Karpas-422 (cell line): ENCODE measurements around the gene TMEM184C. TPM values are rescaled to one million over a fixed set of nuclear protein-coding genes. Genes with fewer than 3 reads are reported as not detected.

Experiments
- DNase-seq: peaks from one replicate; pipeline ENCODE4 v3.0.0-alpha.2; 2015
- H2AFZ ChIP-seq: fragments of 200-600 bp; sonication (generic); 2 replicates; pipeline ENCODE4 v1.6.1; 2014; ENCODE audit warnings: antibody characterized with exemption, low read length, mixed read lengths
- H3K27ac ChIP-seq: fragments of 200-600 bp; sonication (generic); 2 replicates; pipeline ENCODE4 v1.5.1; 2014; ENCODE audit warnings: mild to moderate bottlenecking, low read length, moderate library complexity
- H3K27me3 ChIP-seq: fragments of 200-600 bp; sonication (generic); 2 replicates; pipeline ENCODE4 v1.6.1; 2014; ENCODE audit warnings: low read length, mixed read lengths
- H3K36me3 ChIP-seq: fragments of 200-600 bp; sonication (generic); 2 replicates; pipeline ENCODE4 v1.6.1; 2014; ENCODE audit warnings: low read length, mixed read lengths; ENCODE audit not compliant: insufficient read depth
- H3K4me1 ChIP-seq: fragments of 200-600 bp; sonication (generic); 2 replicates; pipeline ENCODE4 v1.6.1; 2014; ENCODE audit warnings: mild to moderate bottlenecking, low read length, mixed read lengths
- H3K4me2 ChIP-seq: fragments of 200-600 bp; sonication (generic); 2 replicates; pipeline ENCODE4 v1.6.1; 2014; ENCODE audit warnings: low read length, low read depth, mild to moderate bottlenecking; ENCODE audit not compliant: poor library complexity, severe bottlenecking
- H3K4me3 ChIP-seq: fragments of 200-600 bp; sonication (generic); 2 replicates; pipeline ENCODE4 v1.5.1; 2014; ENCODE audit warnings: mild to moderate bottlenecking, antibody characterized with exemption, low read length, mixed read lengths
- H3K79me2 ChIP-seq: fragments of 200-600 bp; sonication (generic); 2 replicates; pipeline ENCODE4 v1.6.1; 2014; ENCODE audit warnings: mild to moderate bottlenecking, low read length, mixed read lengths
- H3K9ac ChIP-seq: fragments of 200-600 bp; sonication (generic); 2 replicates; pipeline ENCODE4 v1.6.0; 2014; ENCODE audit warnings: low read length
- H3K9me2 ChIP-seq: fragments of 200-600 bp; sonication (generic), shearing (Covaris generic); replicated peaks from 2 replicates; pipeline ENCODE4 v1.6.0; 2014; ENCODE audit warnings: mild to moderate bottlenecking, low read length, moderate library complexity; ENCODE audit not compliant: insufficient read depth
- H3K9me3 ChIP-seq: fragments of 300-700, 200-600 bp; sonication (generic); 2 replicates; pipeline ENCODE4 v1.6.1; 2014; ENCODE audit warnings: low read length, mixed read lengths
- H4K20me1 ChIP-seq: fragments of 200-600 bp; sonication (generic); 2 replicates; pipeline ENCODE4 v1.6.1; 2014; ENCODE audit warnings: mild to moderate bottlenecking, antibody characterized with exemption, low read length, low read depth; ENCODE audit not compliant: insufficient read depth
- total RNA-seq: library from RNA; depleted of rRNA; stranded (reverse); fragments of >200 nt; shearing (Covaris generic); gene quantifications from 2 replicates; pipeline ENCODE4 v1.2.3, GENCODE V29; 2014; ENCODE audit warnings: low replicate concordance

The TMEM184C gene
- total RNA-seq, 1 experiment from 2014 or later = 47.0 TPM

GRCh38 chr4:147678796-147679549, 61.8 kb downstream of the TMEM184C start:
- Histone ChIP-seq H3K27me3 (no peaks in the 10 kb centered on the region), H3K9me3 (no peaks in the 10 kb centered on the region), H3K79me2 (peaks cover 89% of the 10 kb centered on the region), H4K20me1 (no peaks in the 10 kb centered on the region), H3K9me2 (no peaks in the 10 kb centered on the region), H3K4me1 (peaks cover 9% of the 10 kb centered on the region), H3K27ac (no peak overlapping the region), H2AFZ (no peak overlapping the region), H3K4me2 (no peak overlapping the region), H3K4me3 (no peak overlapping the region), H3K9ac (no peak overlapping the region), H3K36me3 (peaks cover 30% of the 10 kb centered on the region)
- peak; percentile 54 for DNase-seq

GRCh38 chr4:147682755-147683154, 65.6 kb downstream of the TMEM184C start:
- peak overlapping the region; percentile 88 for H3K9ac ChIP-seq
- H3K9me2 ChIP-seq = no peaks in the 10 kb centered on the region
- H3K27ac ChIP-seq = no peak overlapping the region
- no peaks in the 10 kb centered on the region for H4K20me1 ChIP-seq
- H3K79me2 ChIP-seq = peaks cover 59% of the 10 kb centered on the region
- no peak for DNase-seq
- peak overlapping the region; percentile 74 for H3K4me3 ChIP-seq
- H3K4me1 ChIP-seq = peaks cover 19% of the 10 kb centered on the region
- peaks cover 19% of the 10 kb centered on the region for H3K36me3 ChIP-seq
- H2AFZ ChIP-seq = no peak overlapping the region
- no peaks in the 10 kb centered on the region for H3K9me3 ChIP-seq
- peak overlapping the region; percentile 79 for H3K4me2 ChIP-seq
- no peaks in the 10 kb centered on the region for H3K27me3 ChIP-seq

DNA sequence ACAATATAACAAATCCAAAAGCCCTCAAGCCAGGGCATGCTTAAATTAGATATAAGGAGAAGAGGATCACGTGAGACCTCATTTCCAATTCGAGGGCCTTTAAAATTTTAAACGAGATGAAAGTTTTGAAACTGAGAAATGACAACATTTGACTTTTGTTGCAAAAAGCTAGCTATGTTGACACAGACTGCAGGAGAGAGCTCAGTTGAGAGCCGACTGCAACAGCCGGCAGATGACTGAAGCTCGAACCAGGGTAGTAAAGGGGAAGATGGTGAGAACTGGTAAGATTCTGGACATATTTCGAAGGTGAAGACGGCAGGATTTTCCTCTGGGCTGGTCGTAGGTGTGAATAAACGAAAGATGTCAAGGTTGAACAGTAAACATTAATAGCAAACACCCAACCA, 66.0 kb downstream of the TMEM184C start:
- H3K79me2 ChIP-seq = peaks cover 55% of the 10 kb centered on the region
- H4K20me1 ChIP-seq = no peaks in the 10 kb centered on the region
- no peaks in the 10 kb centered on the region for H3K9me3 ChIP-seq
- peak; percentile 71 for DNase-seq
- H2AFZ ChIP-seq = no peak overlapping the region
- H3K27ac ChIP-seq = peak overlapping the region; percentile 44; the same call in 1 of the 2 replicates
- H3K4me1 ChIP-seq = peaks cover 19% of the 10 kb centered on the region
- peak overlapping the region; percentile 88 for H3K9ac ChIP-seq
- H3K9me2 ChIP-seq = no peaks in the 10 kb centered on the region
- H3K36me3 ChIP-seq = peaks cover 14% of the 10 kb centered on the region
- no peaks in the 10 kb centered on the region for H3K27me3 ChIP-seq
- peak overlapping the region; percentile 74 for H3K4me3 ChIP-seq
- peak overlapping the region; percentile 79 for H3K4me2 ChIP-seq

GRCh38 chr4:147683717-147684700, 66.8 kb downstream of the TMEM184C start, which contains the start of gene PRMT9:
Gene PRMT9, minus strand, starts transcription at chr4:147684163. Its CDS starts 176 bp downstream, at chr4:147683987.
- peak within 1 kb of the TSS; percentile 71 for H2AFZ ChIP-seq
- H3K36me3 ChIP-seq = peaks cover 6% of the 10 kb centered on the region
- no peaks in the 10 kb centered on the region for H3K27me3 ChIP-seq
- H3K4me2 ChIP-seq = peak within 1 kb of the TSS; percentile 79
- H4K20me1 ChIP-seq = no peaks in the 10 kb centered on the region
- H3K9me2 ChIP-seq = no peaks in the 10 kb centered on the region
- peaks cover 19% of the 10 kb centered on the region for H3K4me1 ChIP-seq
- H3K27ac ChIP-seq = peak within 1 kb of the TSS; percentile 44
- peak within 1 kb of the TSS; percentile 88 for H3K9ac ChIP-seq
- peak; percentile 98 for DNase-seq
- no peaks in the 10 kb centered on the region for H3K9me3 ChIP-seq
- peak within 1 kb of the TSS; percentile 74 for H3K4me3 ChIP-seq
- H3K79me2 ChIP-seq = peaks cover 47% of the 10 kb centered on the region

- no peaks in the 10 kb centered on the region for H3K36me3 ChIP-seq
- no peak overlapping the region for H3K27ac ChIP-seq
- H3K79me2 ChIP-seq = no peaks in the 10 kb centered on the region
- H3K9me3 ChIP-seq = no peaks in the 10 kb centered on the region
- peaks cover 10% of the 10 kb centered on the region for H3K4me1 ChIP-seq
- H3K4me2 ChIP-seq = no peak overlapping the region
- no peaks in the 10 kb centered on the region for H3K9me2 ChIP-seq
- no peak overlapping the region for H2AFZ ChIP-seq
- peaks cover 3% of the 10 kb centered on the region; the same call in 1 of the 2 replicates for H3K27me3 ChIP-seq
- H4K20me1 ChIP-seq = no peaks in the 10 kb centered on the region
- H3K4me3 ChIP-seq = no peak overlapping the region
- no peak overlapping the region for H3K9ac ChIP-seq
- DNase-seq = no peak
Measured at GRCh38 chr4:147689067-147689466, 71.9 kb downstream of the TMEM184C start.

GRCh38 chr4:147691820-147692219, 74.6 kb downstream of the TMEM184C start:
- no peak overlapping the region for H3K9ac ChIP-seq
- no peaks in the 10 kb centered on the region for H3K9me3 ChIP-seq
- no peak overlapping the region for H3K4me3 ChIP-seq
- no peak for DNase-seq
- no peak overlapping the region for H3K27ac ChIP-seq
- no peaks in the 10 kb centered on the region for H3K36me3 ChIP-seq
- no peaks in the 10 kb centered on the region for H3K9me2 ChIP-seq
- H3K79me2 ChIP-seq = no peaks in the 10 kb centered on the region
- no peak overlapping the region for H3K4me2 ChIP-seq
- no peaks in the 10 kb centered on the region for H4K20me1 ChIP-seq
- no peak overlapping the region for H2AFZ ChIP-seq
- H3K27me3 ChIP-seq = peaks cover 3% of the 10 kb centered on the region; the same call in 1 of the 2 replicates
- H3K4me1 ChIP-seq = no peaks in the 10 kb centered on the region; the same call in 1 of the 2 replicates

DNA sequence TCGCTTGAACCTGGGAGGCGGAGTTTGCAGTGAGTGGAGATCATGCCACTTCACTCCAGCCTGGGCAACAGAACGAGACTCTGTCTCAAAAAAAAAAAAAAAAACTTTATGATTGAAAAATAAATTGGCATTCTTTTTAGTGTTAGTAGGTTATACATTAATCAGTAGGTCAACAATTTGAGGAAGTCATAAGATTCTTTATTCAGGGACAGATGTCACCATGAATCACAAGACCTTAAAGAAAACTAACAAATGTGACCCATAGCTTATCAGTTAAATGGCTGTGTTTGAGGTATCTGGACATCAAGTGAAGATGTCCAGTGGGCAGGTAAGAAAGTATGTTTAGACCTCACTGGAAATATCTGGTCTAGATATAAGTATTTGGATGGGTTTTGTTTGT, 76.0 kb downstream of the TMEM184C start:
- Histone ChIP-seq H3K9me3 (no peaks in the 10 kb centered on the region), H3K4me2 (no peak overlapping the region)

DNA sequence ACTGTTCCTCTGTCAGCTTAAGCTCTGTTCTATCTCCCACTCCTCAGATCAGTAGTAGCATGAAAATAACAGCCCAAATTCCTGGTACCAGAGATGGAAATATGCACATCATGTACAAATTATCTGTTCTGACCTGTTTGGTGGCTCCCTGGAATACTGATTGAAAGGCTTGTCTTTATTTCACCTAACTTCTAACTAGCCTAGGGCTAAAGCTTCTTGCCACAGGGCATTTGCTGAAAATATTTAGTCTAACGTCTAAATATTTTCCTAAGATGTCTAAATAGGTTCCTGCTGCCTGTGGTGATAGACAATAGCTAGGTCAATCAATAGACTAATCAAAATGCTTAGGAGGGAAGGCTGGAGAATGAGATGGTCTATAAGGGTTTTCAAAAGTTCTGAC, 79.7 kb downstream of the TMEM184C start:
- no peaks in the 10 kb centered on the region for H3K79me2 ChIP-seq
- H3K9me3 ChIP-seq = no peaks in the 10 kb centered on the region
- no peak overlapping the region for H3K9ac ChIP-seq
- peaks cover 3% of the 10 kb centered on the region for H3K27me3 ChIP-seq
- no peaks in the 10 kb centered on the region for H3K4me1 ChIP-seq
- H3K4me2 ChIP-seq = no peak overlapping the region
- H2AFZ ChIP-seq = no peak overlapping the region
- no peaks in the 10 kb centered on the region for H3K9me2 ChIP-seq
- DNase-seq = no peak
- H3K36me3 ChIP-seq = no peaks in the 10 kb centered on the region
- H3K4me3 ChIP-seq = no peak overlapping the region
- H4K20me1 ChIP-seq = no peaks in the 10 kb centered on the region
- H3K27ac ChIP-seq = no peak overlapping the region

More for the DNA sequence above, 76.0 kb downstream of the TMEM184C start:
- no peak for DNase-seq
- Histone ChIP-seq H3K4me3 (no peak overlapping the region), H3K9me2 (no peaks in the 10 kb centered on the region), H2AFZ (no peak overlapping the region), H3K4me1 (no peaks in the 10 kb centered on the region; the same call in 1 of the 2 replicates), H3K79me2 (no peaks in the 10 kb centered on the region), H4K20me1 (no peaks in the 10 kb centered on the region), H3K27ac (no peak overlapping the region), H3K27me3 (peaks cover 3% of the 10 kb centered on the region; the same call in 1 of the 2 replicates), H3K9ac (no peak overlapping the region), H3K36me3 (no peaks in the 10 kb centered on the region)
